ENCODE results near the gene RASGRF1. TPM values are rescaled to one million over a fixed set of nuclear protein-coding genes. Genes with fewer than 3 reads are reported as not detected.
"Not testable (repeated sequence)": the region's sequence is repeated elsewhere in the genome, so short reads cannot be mapped to it uniquely, and the experiment has no call there.

The RASGRF1 gene
- polyA plus RNA-seq, 5 donors = 6.7 to 39.9 (median 20.7) TPM

- no peak for DNase-seq
These were observed 157.3 kb downstream of the RASGRF1 start for GRCh38 chr15:78933187-78933822.

GRCh38 chr15:78932258-78932808 lies 158.2 kb downstream of the RASGRF1 start:
- no peak for DNase-seq

DNA sequence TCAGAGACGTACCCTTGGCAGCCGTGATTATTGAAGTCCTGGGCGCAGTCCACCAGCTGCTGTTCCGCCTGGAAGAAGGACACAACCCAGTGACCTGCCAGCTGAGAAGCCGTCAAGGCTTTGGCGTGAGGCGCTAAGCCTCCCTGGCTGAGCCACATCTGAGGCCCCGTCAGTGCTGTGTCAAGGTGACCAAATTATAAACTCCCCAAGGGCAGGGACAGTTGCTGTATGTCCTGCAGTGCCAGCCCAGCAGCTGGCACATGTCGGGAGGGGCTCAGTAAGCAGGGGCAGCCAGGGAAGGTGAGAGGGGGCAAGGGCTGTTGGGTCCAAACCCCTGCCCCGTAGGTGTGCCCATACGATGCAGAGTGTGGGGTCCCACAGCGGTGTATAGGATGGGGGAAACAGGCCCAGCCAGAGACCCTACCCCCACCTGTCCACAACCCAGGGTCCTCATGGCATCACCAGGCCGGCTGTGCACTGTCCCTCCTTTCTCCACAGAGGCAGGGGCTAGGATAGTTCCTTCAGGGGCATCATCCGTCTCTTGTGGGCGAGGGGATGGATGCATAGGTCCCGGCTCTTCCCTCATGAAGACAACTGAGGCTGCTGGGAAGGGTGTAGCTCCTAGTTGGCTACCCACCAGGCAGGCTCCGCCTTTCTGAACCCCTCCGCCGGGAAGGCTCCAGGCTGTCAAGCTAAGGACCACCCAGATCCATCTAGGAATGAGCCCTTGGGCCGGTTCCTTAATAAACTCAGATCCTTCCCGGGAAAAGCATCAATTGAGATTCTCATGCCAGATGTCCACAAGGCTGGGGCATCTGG lies 158.9 kb downstream of the RASGRF1 start:
- no peak for DNase-seq

GRCh38 chr15:78930577-78931388 lies 159.8 kb downstream of the RASGRF1 start:
- DNase-seq = no peak

DNA sequence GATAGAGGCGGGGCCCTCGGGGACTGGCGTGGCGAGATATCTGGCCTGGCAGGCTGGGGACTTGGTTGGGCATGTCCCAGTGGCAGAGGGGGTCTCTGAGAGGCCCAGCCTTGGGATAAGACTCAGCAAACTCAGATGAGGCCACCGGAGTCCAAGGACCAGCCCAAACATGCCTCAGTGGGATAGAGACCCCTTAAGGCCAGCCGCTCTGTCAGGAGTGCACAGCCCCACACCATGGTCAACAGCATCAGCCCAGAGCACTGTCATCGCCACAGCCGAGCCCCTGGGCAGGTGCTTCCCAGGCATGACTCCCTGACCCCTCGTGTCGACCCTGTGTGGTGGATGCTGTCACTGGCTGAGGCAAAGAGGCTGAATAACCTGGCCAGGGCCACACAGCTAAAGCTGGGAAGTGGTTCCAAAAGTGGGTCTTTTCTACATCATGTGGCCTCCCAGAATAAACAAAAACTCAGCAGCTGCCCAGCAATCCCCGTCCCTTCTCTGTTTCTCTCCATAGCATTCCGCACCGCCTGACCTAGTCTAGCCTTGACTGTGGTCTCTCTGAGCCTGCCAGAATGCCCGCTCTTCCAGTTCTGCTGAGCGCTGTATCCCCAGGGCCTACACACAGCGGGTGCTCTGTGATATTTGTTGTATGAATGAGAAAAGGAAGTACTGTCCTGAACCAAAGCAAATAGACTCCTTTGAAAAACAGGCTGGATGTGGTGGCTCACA lies 160.9 kb downstream of the RASGRF1 start:
- no peak for DNase-seq

- no peak for DNase-seq
These were observed 161.9 kb downstream of the RASGRF1 start for GRCh38 chr15:78928616-78929093.

DNA sequence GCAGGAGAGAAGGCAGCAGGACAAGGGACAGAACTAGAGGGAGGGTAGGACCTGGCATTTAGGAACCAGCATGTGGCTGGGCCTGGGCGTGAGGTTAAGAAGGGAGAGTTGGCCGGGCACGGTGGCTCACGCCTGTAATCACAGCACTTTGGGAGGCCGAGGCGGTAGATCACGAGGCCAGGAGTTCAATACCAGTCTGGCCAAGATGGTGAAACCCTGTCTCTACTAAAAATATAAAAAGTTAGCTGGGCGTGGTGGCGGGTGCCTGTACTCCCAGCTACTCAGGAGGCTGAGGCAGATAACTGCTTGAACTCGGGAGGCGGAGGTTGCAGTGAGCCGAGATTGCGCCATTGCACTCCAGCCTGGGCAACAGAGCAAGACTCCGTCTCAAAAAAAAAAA lies 162.4 kb downstream of the RASGRF1 start:
- DNase-seq = not testable (repeated sequence)

GRCh38 chr15:78927077-78927790 lies 163.3 kb downstream of the RASGRF1 start:
- no peak for DNase-seq

DNA sequence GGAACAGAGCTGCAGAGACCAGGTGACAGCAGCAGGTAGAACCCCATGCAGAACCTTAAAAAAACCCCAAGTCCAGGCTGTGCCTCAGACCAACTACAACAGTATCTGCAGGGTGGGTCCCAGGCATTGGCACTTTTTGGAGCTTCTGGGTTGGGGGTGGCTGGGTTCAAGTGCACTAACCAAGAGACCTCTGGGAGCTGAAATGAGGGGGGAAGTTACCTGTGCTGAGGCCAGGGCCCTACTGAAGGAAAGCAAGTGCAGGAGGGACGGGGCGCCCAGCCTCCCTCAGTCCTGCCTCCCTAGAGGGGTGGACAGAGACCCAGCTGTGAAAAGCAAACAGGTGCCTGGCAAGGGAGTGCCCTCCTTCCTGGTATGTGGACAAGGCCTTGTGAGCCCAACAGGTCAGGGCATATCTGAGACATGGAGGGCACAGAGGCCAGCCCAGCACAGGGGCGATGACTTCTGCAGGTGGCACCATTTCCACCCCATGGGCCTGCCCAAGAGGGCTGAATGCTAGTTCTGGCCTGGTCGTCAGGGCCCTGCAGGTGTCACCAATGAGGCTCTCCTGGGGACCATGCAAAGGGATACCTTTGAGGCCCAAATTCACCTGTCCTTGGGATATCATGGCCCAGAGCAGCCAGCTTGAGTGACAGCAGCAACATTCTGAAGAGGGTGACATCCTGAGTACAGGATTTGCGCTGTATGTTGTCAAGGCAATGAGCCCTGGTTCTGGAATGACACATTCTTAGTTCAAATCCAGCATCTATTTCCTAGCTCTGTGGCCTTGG lies 164.4 kb downstream of the RASGRF1 start:
- DNase-seq = no peak

DNA sequence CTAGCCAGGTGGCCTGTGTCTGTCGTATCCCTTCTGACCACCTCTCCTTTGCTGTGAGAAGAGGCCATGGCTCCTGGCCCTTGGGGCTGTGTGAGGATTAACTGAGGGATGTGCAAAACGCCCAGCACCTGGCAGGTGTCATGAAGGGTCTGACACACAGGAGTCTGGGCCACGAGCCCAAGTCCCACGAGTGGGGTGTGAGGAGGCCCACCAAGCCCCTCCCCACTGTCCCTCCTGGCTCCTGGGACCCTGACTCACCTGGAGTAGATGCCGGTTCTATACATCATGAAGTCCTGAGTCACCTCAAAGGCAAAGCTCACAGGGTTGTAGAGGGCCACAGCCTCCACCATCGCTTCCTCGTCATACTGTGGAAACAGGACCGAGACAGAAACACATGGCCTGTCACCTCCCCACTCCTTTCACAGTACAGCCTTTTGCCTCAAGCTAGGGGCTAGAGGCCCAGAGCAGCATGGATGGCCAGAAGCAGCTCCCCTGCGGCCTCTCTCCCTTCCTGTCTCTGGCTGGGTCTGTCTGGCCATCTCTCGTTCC lies 165.4 kb downstream of the RASGRF1 start:
- no peak for DNase-seq

DNA sequence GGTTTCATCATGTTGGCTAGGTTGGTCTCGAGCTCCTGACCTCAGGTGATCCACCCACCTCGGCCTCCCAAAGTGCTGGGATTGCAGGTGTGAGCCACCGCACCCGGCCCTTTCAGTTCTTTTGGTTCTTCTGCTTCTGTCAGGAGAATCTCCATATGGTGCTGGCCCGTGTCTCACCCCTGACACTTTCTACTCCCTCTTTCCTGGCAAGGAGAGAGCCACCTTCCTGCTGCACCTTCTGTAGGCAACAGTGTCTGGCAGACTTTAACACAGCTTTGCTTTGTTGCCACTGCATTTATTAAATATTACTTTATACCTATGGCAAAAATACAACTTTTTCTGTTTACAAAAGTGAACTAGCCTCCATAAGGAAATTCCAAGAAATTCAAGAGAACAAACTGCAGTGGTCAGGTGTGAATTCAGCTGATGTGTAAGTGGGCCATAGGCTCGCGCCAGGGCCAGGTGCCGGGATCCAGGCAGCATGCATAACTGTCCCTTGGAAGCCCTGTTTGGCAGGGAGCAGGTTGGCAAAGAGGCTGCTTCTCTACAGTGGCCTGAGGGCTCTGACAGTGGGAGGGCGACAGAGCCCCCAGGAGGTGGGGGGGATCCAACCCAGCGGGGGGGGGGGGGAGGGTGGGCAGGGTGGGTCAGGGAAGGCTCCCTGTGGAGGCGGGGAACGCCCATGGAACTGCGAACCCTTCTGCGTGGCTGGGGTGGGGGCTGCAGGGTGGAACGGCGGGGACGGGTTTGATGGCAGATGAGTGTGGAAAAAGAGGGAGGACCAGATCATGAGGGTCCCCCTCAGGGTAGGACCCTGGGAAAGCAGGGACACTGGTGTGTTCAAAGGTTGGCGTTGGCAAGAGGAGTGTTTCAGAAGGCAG lies 166.9 kb downstream of the RASGRF1 start:
- DNase-seq = no peak

GRCh38 chr15:78923015-78923414 lies 167.6 kb downstream of the RASGRF1 start:
- no peak for DNase-seq

DNA sequence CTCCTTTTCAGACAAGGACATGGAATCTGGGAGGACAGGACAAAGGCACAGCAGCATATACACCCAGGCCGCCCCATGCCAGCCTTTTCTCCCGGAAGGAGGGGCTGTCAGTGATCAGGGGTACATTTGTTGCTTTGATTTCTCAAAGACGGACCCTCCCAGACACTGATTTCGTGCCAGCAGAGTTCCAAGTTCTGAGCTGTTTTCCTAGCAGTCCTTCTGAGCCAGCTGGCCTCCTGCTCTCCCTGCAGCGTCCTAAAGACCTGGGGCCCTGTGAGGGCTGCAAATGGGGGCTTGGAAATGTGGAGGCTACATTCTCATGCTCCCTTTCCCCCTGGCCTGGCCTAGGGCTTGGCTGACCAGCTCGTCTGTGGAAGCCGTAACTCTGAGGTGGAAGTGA lies 168.1 kb downstream of the RASGRF1 start:
- DNase-seq = no peak

GRCh38 chr15:78921940-78922339 lies 168.6 kb downstream of the RASGRF1 start:
- DNase-seq = no peak

- no peak for DNase-seq
These were observed 169.1 kb downstream of the RASGRF1 start for GRCh38 chr15:78921517-78921916.

DNA sequence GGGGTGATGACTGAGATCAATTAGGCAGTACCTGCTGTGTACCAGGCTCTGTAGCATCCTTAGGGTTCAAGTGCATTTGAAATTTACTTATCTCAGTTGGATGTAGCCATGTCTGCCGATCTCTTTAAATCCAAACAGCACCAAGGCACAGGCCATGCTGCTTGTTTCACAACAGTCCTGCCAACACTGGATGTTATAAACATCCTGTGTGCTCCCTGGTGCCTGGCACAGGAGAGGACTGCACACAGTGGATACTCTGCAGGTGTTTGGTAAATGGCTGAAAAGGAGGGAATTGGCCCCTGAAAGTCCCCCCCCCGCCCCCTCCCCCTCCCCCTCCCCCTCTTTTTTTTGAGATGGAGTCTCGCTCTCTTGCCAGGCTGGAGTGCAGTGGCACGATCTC lies 172.7 kb downstream of the RASGRF1 start:
- no peak for DNase-seq

DNA sequence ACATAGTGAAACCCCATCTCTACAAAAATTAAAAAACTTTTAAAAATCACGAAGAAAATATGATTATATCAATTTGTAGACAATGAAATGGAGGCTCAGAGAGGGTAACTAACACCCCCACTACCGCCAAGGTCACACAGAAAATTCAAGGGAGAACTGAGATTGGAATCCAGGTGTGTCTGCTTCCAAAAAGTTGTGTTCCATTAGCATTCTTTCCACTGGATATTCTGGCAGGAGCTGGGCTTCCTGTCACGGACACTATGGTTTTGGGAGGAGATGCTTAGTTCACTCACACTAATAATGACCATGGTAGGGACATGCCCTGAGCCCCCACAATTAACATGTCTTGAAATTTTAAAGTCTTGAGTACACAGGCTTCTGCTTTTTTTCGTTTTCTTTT lies 174.5 kb downstream of the RASGRF1 start:
- no peak for DNase-seq

GRCh38 chr15:78915341-78916087 lies 175.1 kb downstream of the RASGRF1 start:
- DNase-seq = no peak

Measured in right lung (tissue), 5 donors.